SU-DHL-6 (cell line): ENCODE results near the gene VSTM2B.

Experiments used
- CTCF ChIP-seq: fragments of 200-600 bp; sonication (generic); IDR thresholded peaks from one replicate; pipeline ENCODE4 v1.5.1; 2017; ENCODE audit warnings: antibody characterized with exemption, mild to moderate bottlenecking, low read length, moderate library complexity; ENCODE audit not compliant: insufficient read depth, poor library complexity, severe bottlenecking
- EZH2phosphoT487 ChIP-seq: fragments of 200-600 bp; sonication (generic), shearing (Covaris generic); conservative IDR thresholded peaks from 2 replicates; pipeline ENCODE4 v1.6.1; 2018; ENCODE audit warnings: mild to moderate bottlenecking, antibody characterized with exemption, low read length, moderate library complexity, mixed read lengths

GRCh38 chr19:29477831-29478577 lies 47.8 kb upstream of the VSTM2B start:
- no peak for TF ChIP-seq CTCF
- TF ChIP-seq EZH2phosphoT487 = no peak
